ENCODE results near the gene CTU1. TPM values are rescaled to one million over a fixed set of nuclear protein-coding genes. Genes with fewer than 3 reads are reported as not detected.
"Not testable (repeated sequence)": the region's sequence is repeated elsewhere in the genome, so short reads cannot be mapped to it uniquely, and the experiment has no call there.

Gene CTU1
- total RNA-seq, 2 donors from 2014 or later, result 6.0 to 32.3 TPM

GRCh38 chr19:51147663-51148062, 39.5 kb upstream of the CTU1 start:
- no peaks in the 10 kb centered on the region for H3K27me3 ChIP-seq
- intact Hi-C loops (cut with DNase I), result no loop called here
- no peak overlapping the region for H3K27ac ChIP-seq
- H3K36me3 ChIP-seq (replicated peaks in 1 of 2; ENCODE audit: insufficient read depth in 1 of 2, low read depth in 2 of 2), result no peaks in the 10 kb centered on the region
- DNase-seq (no peak), ATAC-seq (no peak)
- WGBS, 2 donors, result 45 to 60% methylated on average over 1 of the region's 1 CpG
- no peaks in the 10 kb centered on the region for H3K4me1 ChIP-seq
- no peak overlapping the region for H3K4me3 ChIP-seq
- H3K9me3 ChIP-seq, result no peaks in the 10 kb centered on the region
- no peak for TF ChIP-seq CTCF (IDR thresholded peaks at IDR 0.05)
- no peak for TF ChIP-seq POLR2A (IDR thresholded peaks at IDR 0.05)

GRCh38 chr19:51146751-51147150, 38.5 kb upstream of the CTU1 start:
- ATAC-seq (no peak), DNase-seq (no peak)
- no peak overlapping the region for H3K4me3 ChIP-seq
- TF ChIP-seq CTCF (IDR thresholded peaks at IDR 0.05), result no peak
- TF ChIP-seq POLR2A (IDR thresholded peaks at IDR 0.05), result no peak
- 84 to 88% methylated on average over 7 of the region's 7 CpGs for WGBS, 2 donors
- no peak overlapping the region for H3K27ac ChIP-seq
- H3K36me3 ChIP-seq (replicated peaks in 1 of 2; ENCODE audit: insufficient read depth in 1 of 2, low read depth in 2 of 2), result no peaks in the 10 kb centered on the region
- intact Hi-C loops (cut with DNase I), result no loop called here
- no peaks in the 10 kb centered on the region for H3K27me3 ChIP-seq
- H3K4me1 ChIP-seq, result no peaks in the 10 kb centered on the region
- no peaks in the 10 kb centered on the region for H3K9me3 ChIP-seq

- WGBS, 2 donors, result 43 to 55% methylated on average over 2 to 3 of the region's 4 CpGs
- DNase-seq, result no peak
- TF ChIP-seq POLR2A (IDR thresholded peaks at IDR 0.05) (no peak), CTCF (IDR thresholded peaks at IDR 0.05) (no peak)
- intact Hi-C loops (cut with DNase I), result no loop called here
- no peaks in the 10 kb centered on the region for H3K4me1 ChIP-seq
- H3K36me3 ChIP-seq (replicated peaks in 1 of 2; ENCODE audit: insufficient read depth in 1 of 2, low read depth in 2 of 2), result no peaks in the 10 kb centered on the region
- no peak for ATAC-seq
- no peak overlapping the region for H3K4me3 ChIP-seq
- no peaks in the 10 kb centered on the region for H3K27me3 ChIP-seq
- no peak overlapping the region for H3K27ac ChIP-seq
- H3K9me3 ChIP-seq, result no peaks in the 10 kb centered on the region
These were observed 37.8 kb upstream of the CTU1 start for GRCh38 chr19:51145916-51146493.

GRCh38 chr19:51144482-51145045, 36.4 kb upstream of the CTU1 start:
- 53 to 74% methylated on average over 9 to 10 of the region's 11 CpGs for WGBS, 2 donors
- Histone ChIP-seq H3K36me3 (replicated peaks in 1 of 2; ENCODE audit: insufficient read depth in 1 of 2, low read depth in 2 of 2) (no peaks in the 10 kb centered on the region), H3K27me3 (no peaks in the 10 kb centered on the region), H3K4me3 (no peak overlapping the region), H3K27ac (no peak overlapping the region), H3K4me1 (no peaks in the 10 kb centered on the region), H3K9me3 (no peaks in the 10 kb centered on the region)
- no peak for ATAC-seq
- TF ChIP-seq CTCF (IDR thresholded peaks at IDR 0.05) (no peak), POLR2A (IDR thresholded peaks at IDR 0.05) (no peak)
- DNase-seq, result no peak
- intact Hi-C loops (cut with DNase I), result no loop called here

GRCh38 chr19:51143486-51143885, 35.3 kb upstream of the CTU1 start:
- TF ChIP-seq POLR2A (IDR thresholded peaks at IDR 0.05) (no peak), CTCF (IDR thresholded peaks at IDR 0.05) (no peak)
- no peak for ATAC-seq
- no peak overlapping the region for H3K4me3 ChIP-seq
- no peaks in the 10 kb centered on the region for H3K9me3 ChIP-seq
- no peaks in the 10 kb centered on the region for H3K27me3 ChIP-seq
- DNase-seq, result no peak
- WGBS, 2 donors, result 52 to 57% methylated on average over 3 to 5 of the region's 5 CpGs
- H3K27ac ChIP-seq, result no peak overlapping the region
- no peaks in the 10 kb centered on the region for H3K36me3 ChIP-seq (replicated peaks in 1 of 2; ENCODE audit: insufficient read depth in 1 of 2, low read depth in 2 of 2)
- no peaks in the 10 kb centered on the region for H3K4me1 ChIP-seq
- intact Hi-C loops (cut with DNase I), result no loop called here

- H3K4me3 ChIP-seq, ATAC-seq: not testable (repeated sequence)
- peak overlapping the region in 1 of 4 donors; percentile 63 for H3K27ac ChIP-seq
These were observed 34.7 kb upstream of the CTU1 start for GRCh38 chr19:51142809-51143475.

More at GRCh38 chr19:51142809-51143475, 34.7 kb upstream of the CTU1 start:
- 52% methylated on average over 8 to 12 of the region's 15 CpGs for WGBS, 2 donors
- H3K36me3 ChIP-seq (replicated peaks in 1 of 2; ENCODE audit: insufficient read depth in 1 of 2, low read depth in 2 of 2); H3K9me3 ChIP-seq; H3K27me3 ChIP-seq; intact Hi-C loops (cut with DNase I); DNase-seq; H3K4me1 ChIP-seq: not testable (repeated sequence)

Measured in body of pancreas (tissue), 4 donors.